Measurements from ENCODE around the gene CRACR2A. TPM values are rescaled to one million over a fixed set of nuclear protein-coding genes. Genes with fewer than 3 reads are reported as not detected.

CRACR2A gene
- total RNA-seq, 1 donor from 2014 or later, result 2.7 TPM

DNA sequence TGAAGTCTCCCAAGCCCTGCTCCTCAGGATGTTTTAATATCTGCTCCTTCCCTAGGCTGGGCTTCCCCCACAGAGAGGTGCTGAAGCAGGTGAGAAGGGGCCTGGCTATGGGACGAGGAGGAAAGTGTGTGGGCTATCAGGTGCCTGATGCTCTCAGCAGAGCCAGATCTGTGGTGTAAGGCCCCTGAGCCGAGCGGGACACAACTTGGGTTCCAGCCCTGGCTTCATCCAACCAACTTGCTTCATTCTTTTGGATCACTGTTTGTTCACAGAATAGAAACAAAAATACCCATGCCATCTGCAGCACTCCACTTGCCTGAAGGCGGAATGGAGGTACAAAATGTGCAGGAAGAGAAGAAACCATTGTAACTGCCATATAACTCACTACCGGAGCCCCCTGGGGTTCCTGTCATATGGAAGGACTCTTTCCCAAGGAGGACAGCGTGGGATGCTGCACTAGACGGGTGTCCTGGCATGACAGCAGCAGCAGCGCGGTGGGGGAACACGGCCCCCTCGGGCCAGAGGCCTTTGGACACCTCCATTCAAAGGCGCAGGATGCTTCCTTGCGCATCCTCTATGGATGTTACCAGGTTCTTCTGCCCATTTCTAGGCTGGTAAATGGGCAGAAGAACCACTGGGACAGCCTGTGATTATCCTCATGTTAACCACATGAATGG is 95.8 kb downstream of the CRACR2A start:
- no peak for DNase-seq (ENCODE audit: low read depth, low spot score)
- Mint-ChIP-seq H3K36me3 (ENCODE audit: low read depth) (no peaks in the 10 kb centered on the region), H3K4me1 (peaks cover 5% of the 10 kb centered on the region), H3K4me3 (no peak overlapping the region), H3K27ac (ENCODE audit: unreplicated experiment) (peak overlapping the region; percentile 39), H3K9me3 (no peaks in the 10 kb centered on the region), H3K27me3 (ENCODE audit: low read depth) (no peaks in the 10 kb centered on the region)
- TF ChIP-seq, protein P1, sequence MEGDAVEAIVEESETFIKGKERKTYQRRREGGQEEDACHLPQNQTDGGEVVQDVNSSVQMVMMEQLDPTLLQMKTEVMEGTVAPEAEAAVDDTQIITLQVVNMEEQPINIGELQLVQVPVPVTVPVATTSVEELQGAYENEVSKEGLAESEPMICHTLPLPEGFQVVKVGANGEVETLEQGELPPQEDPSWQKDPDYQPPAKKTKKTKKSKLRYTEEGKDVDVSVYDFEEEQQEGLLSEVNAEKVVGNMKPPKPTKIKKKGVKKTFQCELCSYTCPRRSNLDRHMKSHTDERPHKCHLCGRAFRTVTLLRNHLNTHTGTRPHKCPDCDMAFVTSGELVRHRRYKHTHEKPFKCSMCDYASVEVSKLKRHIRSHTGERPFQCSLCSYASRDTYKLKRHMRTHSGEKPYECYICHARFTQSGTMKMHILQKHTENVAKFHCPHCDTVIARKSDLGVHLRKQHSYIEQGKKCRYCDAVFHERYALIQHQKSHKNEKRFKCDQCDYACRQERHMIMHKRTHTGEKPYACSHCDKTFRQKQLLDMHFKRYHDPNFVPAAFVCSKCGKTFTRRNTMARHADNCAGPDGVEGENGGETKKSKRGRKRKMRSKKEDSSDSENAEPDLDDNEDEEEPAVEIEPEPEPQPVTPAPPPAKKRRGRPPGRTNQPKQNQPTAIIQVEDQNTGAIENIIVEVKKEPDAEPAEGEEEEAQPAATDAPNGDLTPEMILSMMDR (conservative IDR thresholded peaks at IDR 0.05), result no peak

DNA sequence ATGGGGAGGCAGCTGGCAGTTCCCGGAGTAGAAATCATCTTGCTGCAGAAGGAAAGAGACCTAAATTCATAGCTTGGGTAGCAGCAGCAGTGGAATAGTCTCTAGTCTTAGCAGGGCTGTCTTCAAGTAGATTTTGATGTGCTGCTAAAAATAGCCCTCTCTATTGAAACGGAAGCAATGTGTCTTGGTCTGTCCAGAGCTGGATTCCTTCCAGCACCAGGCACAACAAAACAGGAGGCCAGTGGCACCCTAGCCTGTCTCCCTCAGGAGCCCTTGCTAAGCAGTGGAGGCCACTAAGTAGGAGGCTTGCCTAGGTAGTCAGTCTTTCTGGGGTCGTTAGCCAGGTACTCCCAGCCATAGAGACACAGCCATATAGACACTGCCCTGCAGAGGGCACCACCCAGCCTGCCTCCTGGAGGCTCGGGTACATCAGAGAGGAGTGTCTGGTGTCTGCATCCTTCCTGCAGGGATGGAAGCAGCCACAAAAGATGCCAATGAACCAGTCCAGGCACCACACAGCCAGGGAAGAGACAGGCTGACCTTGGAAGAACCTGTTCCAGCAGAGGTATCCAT is 97.5 kb downstream of the CRACR2A start:
- peaks cover 4% of the 10 kb centered on the region for H3K4me1 Mint-ChIP-seq
- TF ChIP-seq, protein P1 (conservative IDR thresholded peaks at IDR 0.05), result peak; percentile 46
- no peak overlapping the region for H3K4me3 Mint-ChIP-seq
- H3K27me3 Mint-ChIP-seq (ENCODE audit: low read depth), result no peaks in the 10 kb centered on the region
- DNase-seq (ENCODE audit: low read depth, low spot score), result no peak
- H3K27ac Mint-ChIP-seq (ENCODE audit: unreplicated experiment), result no peak overlapping the region
- H3K36me3 Mint-ChIP-seq (ENCODE audit: low read depth), result no peaks in the 10 kb centered on the region
- no peaks in the 10 kb centered on the region for H3K9me3 Mint-ChIP-seq

DNA sequence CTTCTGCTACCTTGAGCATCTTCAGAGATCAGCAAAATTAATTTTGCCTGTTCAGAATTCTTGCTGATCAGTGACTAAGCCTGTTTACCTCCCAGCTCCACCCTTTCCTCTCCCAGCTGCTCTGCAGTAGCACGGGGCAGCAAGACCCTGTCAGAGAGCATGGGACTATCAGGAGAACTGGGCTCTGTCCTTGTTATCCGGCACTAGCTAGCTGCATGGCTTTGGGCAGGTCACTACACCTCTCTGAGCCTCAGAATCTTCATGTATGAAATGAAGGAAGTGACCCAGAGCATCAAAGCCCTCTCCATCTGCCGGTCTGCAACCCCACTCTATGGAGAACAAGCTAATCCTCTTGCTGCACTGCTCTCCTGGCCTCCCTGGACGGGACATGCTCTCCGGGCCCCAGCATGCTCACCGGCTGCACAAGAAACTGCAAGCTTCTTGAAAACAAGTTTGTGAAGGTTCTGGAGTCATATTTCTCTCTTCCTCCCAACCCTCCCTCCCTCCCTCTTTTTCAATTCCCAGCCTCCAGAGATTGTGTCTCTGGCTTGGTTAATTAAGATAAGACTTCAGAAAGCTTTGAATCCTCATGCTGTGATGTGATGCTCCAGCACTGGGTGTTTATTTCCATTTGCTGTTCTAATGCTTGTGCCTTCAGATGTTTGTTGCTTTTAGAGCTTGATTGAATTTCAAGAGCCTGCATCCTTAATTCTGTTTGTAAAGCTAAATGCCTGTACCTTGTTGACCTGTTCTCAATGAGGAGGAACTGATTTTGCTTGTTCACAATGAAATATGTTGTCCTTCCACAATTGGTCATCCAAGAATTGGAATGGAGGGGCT is 101.1 kb downstream of the CRACR2A start:
- Mint-ChIP-seq H3K27ac (ENCODE audit: unreplicated experiment) (no peak overlapping the region), H3K4me1 (peaks cover 9% of the 10 kb centered on the region), H3K4me3 (no peak overlapping the region), H3K27me3 (ENCODE audit: low read depth) (no peaks in the 10 kb centered on the region), H3K9me3 (no peaks in the 10 kb centered on the region), H3K36me3 (ENCODE audit: low read depth) (no peaks in the 10 kb centered on the region)
- TF ChIP-seq, protein P1 (conservative IDR thresholded peaks at IDR 0.05), result no peak
- no peak for DNase-seq (ENCODE audit: low read depth, low spot score)

DNA sequence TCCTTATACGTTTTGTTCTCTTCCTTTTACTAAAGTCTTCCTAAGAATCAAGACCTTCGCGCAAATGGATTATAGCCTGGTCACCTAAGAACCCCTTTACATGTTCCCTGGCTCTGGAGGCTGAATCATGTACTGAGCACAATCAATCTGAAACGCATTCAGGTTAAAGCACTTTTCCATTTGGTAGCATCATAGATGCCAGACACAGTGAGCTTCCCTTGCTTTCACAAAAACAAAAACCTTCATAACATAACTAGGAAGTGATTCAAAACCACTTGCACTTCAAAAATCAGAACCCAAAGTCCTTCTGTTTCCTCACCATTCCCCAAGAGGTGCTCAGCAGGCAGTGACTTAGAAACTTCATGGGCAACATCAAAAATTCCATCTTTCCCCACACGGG is 105.4 kb downstream of the CRACR2A start:
- Mint-ChIP-seq H3K9me3 (no peaks in the 10 kb centered on the region), H3K36me3 (ENCODE audit: low read depth) (no peaks in the 10 kb centered on the region), H3K4me1 (peaks cover 21% of the 10 kb centered on the region), H3K4me3 (no peak overlapping the region), H3K27ac (ENCODE audit: unreplicated experiment) (no peak overlapping the region), H3K27me3 (ENCODE audit: low read depth) (no peaks in the 10 kb centered on the region)
- TF ChIP-seq, protein P1 (conservative IDR thresholded peaks at IDR 0.05), result no peak
- no peak for DNase-seq (ENCODE audit: low read depth, low spot score)

DNA sequence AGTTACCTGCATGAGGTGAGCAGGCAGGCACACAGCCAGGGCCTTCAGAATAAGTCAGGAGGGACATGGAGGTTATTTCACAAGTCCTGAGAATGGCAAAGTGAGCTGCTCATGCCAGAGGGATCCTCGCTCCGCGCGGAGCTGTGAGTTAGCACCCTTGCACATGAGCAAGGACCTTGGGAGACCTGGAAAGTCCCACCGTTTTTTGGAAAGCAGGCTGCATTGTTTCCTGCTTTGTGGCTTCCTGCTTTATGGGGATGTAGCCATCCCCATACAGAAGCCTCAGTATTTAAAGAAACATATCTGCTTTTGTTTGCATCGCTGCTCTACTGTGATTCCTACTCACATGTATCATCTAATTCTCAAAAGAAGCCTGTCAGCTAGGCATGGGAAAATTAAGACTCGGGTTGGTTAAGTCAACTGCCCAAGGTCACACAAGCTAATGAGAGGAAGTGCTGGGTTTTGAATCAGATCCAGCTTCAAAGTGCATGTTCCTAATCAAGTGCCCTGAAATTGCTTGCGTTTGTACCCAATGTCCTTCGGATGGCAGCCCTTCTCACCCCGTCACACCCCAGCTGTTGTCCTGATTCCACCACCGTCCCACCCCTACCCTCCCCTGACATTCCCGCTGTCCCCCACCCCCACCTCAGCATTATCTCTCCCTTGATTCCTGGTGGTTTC is 106.2 kb downstream of the CRACR2A start:
- Mint-ChIP-seq H3K4me1 (peaks cover 21% of the 10 kb centered on the region), H3K27ac (ENCODE audit: unreplicated experiment) (no peak overlapping the region), H3K4me3 (no peak overlapping the region), H3K27me3 (ENCODE audit: low read depth) (no peaks in the 10 kb centered on the region), H3K36me3 (ENCODE audit: low read depth) (no peaks in the 10 kb centered on the region), H3K9me3 (no peaks in the 10 kb centered on the region)
- TF ChIP-seq, protein P1 (conservative IDR thresholded peaks at IDR 0.05), result no peak
- DNase-seq (ENCODE audit: low read depth, low spot score), result no peak

Data from neural crest cell (in vitro differentiated cells).